Measurements from ENCODE around the gene SLC6A17.

The SLC6A17 gene

DNA sequence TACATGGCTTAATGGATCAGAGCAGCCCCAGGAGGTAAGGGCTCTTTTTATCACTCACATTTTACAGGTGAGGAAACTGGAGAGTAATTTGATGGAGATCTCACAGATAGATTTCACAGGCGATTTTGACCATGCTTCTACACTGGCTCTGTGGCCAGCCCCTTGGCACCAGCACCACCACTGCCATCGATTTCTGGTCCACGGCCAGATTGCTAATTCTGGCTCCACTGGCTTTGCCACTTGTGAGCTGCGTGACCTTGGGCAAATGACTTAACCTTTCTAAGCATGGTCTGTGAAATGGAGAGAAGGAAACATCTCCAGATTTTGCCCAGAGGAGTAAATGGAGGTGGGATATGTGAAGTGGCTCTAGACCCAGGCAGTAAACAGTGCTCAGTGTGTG, 92.4 kb downstream of the SLC6A17 start:
- Histone ChIP-seq H3K9me3 (ENCODE audit: control insufficient read depth in 2 of 2, low read length in 2 of 2) (no peaks in the 10 kb centered on the region), H3K4me1 (ENCODE audit: control insufficient read depth, insufficient read depth, low read length) (peaks cover 7% of the 10 kb centered on the region), H3K27ac (ENCODE audit: low read length) (no peak overlapping the region)

DNA sequence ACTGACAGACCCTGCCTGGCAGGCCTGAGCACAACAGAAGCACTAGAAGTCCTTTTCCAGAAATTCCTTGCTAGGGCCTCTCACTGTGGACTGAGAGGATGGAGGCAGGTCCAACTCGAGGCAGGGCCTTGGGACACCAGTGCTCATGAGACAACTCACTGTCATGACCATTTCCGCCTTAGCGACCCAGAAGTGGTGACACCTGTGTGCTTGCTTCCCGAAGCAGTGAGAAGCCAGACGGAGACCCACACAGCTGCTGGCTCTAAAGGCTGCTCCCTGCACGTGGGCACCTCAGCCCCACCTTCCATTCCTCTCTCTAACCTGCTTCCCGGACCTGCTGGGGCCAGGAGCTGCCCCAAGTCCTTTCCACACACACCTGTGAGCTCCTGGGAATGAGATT, 92.9 kb downstream of the SLC6A17 start:
- H3K9ac ChIP-seq (ENCODE audit: low read length in 2 of 2): no peak overlapping the region
- H3K9me3 ChIP-seq (ENCODE audit: control insufficient read depth in 2 of 2, low read length in 2 of 2): no peaks in the 10 kb centered on the region
- no peak overlapping the region for H3K27ac ChIP-seq (ENCODE audit: low read length)
- H3K4me3 ChIP-seq (ENCODE audit: low read length in 2 of 2): no peak overlapping the region
- no peaks in the 10 kb centered on the region for H3K27me3 ChIP-seq (ENCODE audit: control insufficient read depth in 1 of 2, insufficient read depth in 2 of 2, low read length in 2 of 2)
- H3K36me3 ChIP-seq (ENCODE audit: control insufficient read depth in 2 of 2, insufficient read depth in 2 of 2, low read length in 2 of 2): no peaks in the 10 kb centered on the region
- H3K4me1 ChIP-seq (ENCODE audit: control insufficient read depth, insufficient read depth, low read length): peaks cover 7% of the 10 kb centered on the region

More for the DNA sequence above, 92.4 kb downstream of the SLC6A17 start:
- Histone ChIP-seq H3K4me3 (ENCODE audit: low read length in 2 of 2) (no peak overlapping the region), H3K9ac (ENCODE audit: low read length in 2 of 2) (no peak overlapping the region), H3K27me3 (ENCODE audit: control insufficient read depth in 1 of 2, insufficient read depth in 2 of 2, low read length in 2 of 2) (no peaks in the 10 kb centered on the region), H3K36me3 (ENCODE audit: control insufficient read depth in 2 of 2, insufficient read depth in 2 of 2, low read length in 2 of 2) (no peaks in the 10 kb centered on the region)

DNA sequence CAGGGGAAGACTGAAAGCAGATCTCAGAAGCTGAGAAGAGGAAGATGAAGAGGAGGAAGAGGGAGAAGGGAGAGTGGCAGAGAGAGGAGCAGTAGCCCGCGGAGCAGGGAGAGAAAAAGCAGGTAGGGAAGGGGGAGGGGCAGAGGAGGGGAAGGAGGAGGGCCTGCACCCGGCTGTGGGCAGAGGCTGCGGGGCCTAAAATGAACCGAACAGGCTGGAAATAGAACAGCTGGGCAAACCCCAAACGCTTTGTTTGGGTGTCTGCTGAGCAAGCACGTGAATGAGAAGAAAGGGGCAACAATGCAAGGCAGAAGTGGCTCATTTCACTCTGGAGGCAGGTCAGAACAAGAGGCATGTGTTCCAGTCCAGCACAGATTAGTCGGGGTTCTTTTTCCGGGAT, 93.3 kb downstream of the SLC6A17 start:
- Histone ChIP-seq H3K36me3 (ENCODE audit: control insufficient read depth in 2 of 2, insufficient read depth in 2 of 2, low read length in 2 of 2) (no peaks in the 10 kb centered on the region), H3K27me3 (ENCODE audit: control insufficient read depth in 1 of 2, insufficient read depth in 2 of 2, low read length in 2 of 2) (no peaks in the 10 kb centered on the region), H3K27ac (ENCODE audit: low read length) (no peak overlapping the region), H3K4me3 (ENCODE audit: low read length in 2 of 2) (peak overlapping the region in 1 of 2 donors; percentile 15), H3K9me3 (ENCODE audit: control insufficient read depth in 2 of 2, low read length in 2 of 2) (no peaks in the 10 kb centered on the region), H3K4me1 (ENCODE audit: control insufficient read depth, insufficient read depth, low read length) (peaks cover 7% of the 10 kb centered on the region), H3K9ac (ENCODE audit: low read length in 2 of 2) (no peak overlapping the region)

DNA sequence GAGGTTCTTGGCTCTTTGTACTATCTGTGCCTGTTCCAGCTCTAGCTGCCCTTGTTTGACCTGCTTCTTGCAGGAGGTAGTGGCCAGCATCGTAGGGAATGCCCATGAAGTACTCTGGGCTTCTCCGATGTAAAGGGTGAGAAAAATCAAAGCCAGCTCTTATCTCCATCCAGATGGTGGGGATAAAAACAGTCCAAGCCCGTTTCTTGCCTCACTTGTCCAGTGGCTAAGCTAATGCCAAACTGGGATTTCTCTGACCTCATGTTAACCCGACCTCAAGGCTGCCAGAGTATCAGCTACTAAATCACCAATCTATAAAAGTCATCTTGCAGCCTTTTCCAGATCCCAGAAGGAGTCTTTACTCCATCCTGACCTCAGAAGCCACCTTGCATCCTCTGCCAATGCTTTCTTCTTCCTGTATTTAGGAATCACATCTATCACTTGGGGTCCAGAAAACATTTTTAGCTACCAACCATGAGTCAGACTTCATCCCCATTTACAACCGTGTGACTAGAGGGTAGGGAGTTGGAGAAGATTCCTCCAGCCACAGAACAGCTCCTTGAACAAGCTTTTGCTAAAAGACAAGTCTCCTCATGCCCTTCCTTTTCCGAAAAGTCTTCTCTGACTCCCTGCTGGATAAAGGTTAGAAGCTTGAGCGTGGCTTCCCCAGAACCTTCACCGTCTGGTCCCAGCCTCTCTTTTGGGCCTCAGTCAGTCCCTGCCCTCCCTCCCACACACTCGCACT, 95.8 kb downstream of the SLC6A17 start:
- Histone ChIP-seq H3K27ac (ENCODE audit: low read length) (no peak overlapping the region), H3K36me3 (ENCODE audit: control insufficient read depth in 2 of 2, insufficient read depth in 2 of 2, low read length in 2 of 2) (no peaks in the 10 kb centered on the region), H3K9ac (ENCODE audit: low read length in 2 of 2) (no peak overlapping the region), H3K4me1 (ENCODE audit: control insufficient read depth, insufficient read depth, low read length) (peaks cover 2% of the 10 kb centered on the region), H3K9me3 (ENCODE audit: control insufficient read depth in 2 of 2, low read length in 2 of 2) (no peaks in the 10 kb centered on the region), H3K4me3 (ENCODE audit: low read length in 2 of 2) (no peak overlapping the region), H3K27me3 (ENCODE audit: control insufficient read depth in 1 of 2, insufficient read depth in 2 of 2, low read length in 2 of 2) (peaks cover 0 to 2% of the 10 kb centered on the region in 2 donors)

DNA sequence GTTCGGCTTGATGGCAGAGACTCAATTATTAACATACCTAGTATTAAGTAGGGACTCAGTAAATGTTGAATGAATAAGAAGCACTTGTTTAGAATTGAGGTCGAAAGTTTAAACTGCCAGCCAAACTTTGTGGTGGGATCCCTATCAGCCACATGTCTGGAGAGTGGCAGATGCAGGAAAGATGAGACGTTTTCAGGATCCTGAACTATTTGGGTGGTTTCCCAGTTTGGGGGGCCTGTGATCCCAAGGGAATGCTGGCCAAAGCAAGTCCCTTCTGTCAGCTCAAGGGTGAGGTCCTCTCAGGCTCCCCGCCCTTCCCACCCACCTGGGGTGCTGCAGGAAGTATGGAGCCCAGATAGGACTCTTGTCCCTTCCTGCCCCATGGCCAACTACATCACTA, 98.5 kb downstream of the SLC6A17 start:
- Histone ChIP-seq H3K36me3 (ENCODE audit: control insufficient read depth in 2 of 2, insufficient read depth in 2 of 2, low read length in 2 of 2) (no peaks in the 10 kb centered on the region), H3K9me3 (ENCODE audit: control insufficient read depth in 2 of 2, low read length in 2 of 2) (no peaks in the 10 kb centered on the region), H3K4me1 (ENCODE audit: control insufficient read depth, insufficient read depth, low read length) (no peaks in the 10 kb centered on the region), H3K4me3 (ENCODE audit: low read length in 2 of 2) (no peak overlapping the region), H3K9ac (ENCODE audit: low read length in 2 of 2) (no peak overlapping the region), H3K27me3 (ENCODE audit: control insufficient read depth in 1 of 2, insufficient read depth in 2 of 2, low read length in 2 of 2) (peaks cover 0 to 2% of the 10 kb centered on the region in 2 donors), H3K27ac (ENCODE audit: low read length) (no peak overlapping the region)

DNA sequence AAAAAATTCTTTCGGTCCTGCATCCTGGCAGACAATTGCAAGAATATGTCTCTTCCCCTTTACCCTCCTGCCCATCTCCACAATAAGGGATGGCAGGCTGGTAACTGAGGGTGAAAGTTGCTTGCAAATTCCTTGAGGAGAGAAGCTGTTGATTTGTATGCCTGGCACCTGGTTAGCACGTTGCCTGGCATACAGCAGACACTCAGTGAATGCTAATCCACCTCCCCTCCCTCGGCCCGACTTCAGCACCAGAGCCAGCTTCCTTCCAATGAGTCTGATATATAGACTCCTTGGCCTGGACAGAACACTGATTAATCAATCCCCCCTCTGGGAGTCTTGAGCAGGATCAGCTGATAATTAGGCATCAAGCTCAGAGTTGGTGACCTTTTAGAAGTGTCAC, 99.0 kb downstream of the SLC6A17 start:
- peaks cover 0 to 2% of the 10 kb centered on the region in 2 donors for H3K27me3 ChIP-seq (ENCODE audit: control insufficient read depth in 1 of 2, insufficient read depth in 2 of 2, low read length in 2 of 2)
- H3K4me1 ChIP-seq (ENCODE audit: control insufficient read depth, insufficient read depth, low read length): no peaks in the 10 kb centered on the region
- H3K9ac ChIP-seq (ENCODE audit: low read length in 2 of 2): no peak overlapping the region
- no peak overlapping the region for H3K4me3 ChIP-seq (ENCODE audit: low read length in 2 of 2)
- H3K9me3 ChIP-seq (ENCODE audit: control insufficient read depth in 2 of 2, low read length in 2 of 2): no peaks in the 10 kb centered on the region
- no peaks in the 10 kb centered on the region for H3K36me3 ChIP-seq (ENCODE audit: control insufficient read depth in 2 of 2, insufficient read depth in 2 of 2, low read length in 2 of 2)
- no peak overlapping the region for H3K27ac ChIP-seq (ENCODE audit: low read length)

DNA sequence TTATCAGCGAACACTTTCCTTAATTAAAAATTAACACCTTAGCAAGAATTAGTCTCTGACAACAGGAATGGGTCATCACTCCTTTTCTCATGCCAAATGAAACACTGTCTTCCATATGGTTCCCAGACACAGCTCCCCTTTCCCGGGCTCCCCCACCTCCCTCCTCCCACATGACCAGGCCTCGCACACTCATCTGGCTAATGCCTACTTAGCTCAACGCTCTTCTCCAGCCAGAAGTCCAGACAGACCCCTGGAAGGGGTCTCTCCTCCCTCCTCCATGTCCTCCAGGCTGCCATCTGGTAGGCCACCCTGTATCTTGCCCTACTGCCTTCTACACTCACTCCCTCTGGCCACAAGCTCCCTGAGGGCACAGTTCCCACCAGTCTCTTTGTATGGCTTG, 99.7 kb downstream of the SLC6A17 start:
- Histone ChIP-seq H3K27ac (ENCODE audit: low read length) (no peak overlapping the region), H3K9me3 (ENCODE audit: control insufficient read depth in 2 of 2, low read length in 2 of 2) (no peaks in the 10 kb centered on the region), H3K27me3 (ENCODE audit: control insufficient read depth in 1 of 2, insufficient read depth in 2 of 2, low read length in 2 of 2) (peaks cover 0 to 2% of the 10 kb centered on the region in 2 donors), H3K9ac (ENCODE audit: low read length in 2 of 2) (no peak overlapping the region), H3K36me3 (ENCODE audit: control insufficient read depth in 2 of 2, insufficient read depth in 2 of 2, low read length in 2 of 2) (no peaks in the 10 kb centered on the region), H3K4me3 (ENCODE audit: low read length in 2 of 2) (no peak overlapping the region), H3K4me1 (ENCODE audit: control insufficient read depth, insufficient read depth, low read length) (no peaks in the 10 kb centered on the region)

DNA sequence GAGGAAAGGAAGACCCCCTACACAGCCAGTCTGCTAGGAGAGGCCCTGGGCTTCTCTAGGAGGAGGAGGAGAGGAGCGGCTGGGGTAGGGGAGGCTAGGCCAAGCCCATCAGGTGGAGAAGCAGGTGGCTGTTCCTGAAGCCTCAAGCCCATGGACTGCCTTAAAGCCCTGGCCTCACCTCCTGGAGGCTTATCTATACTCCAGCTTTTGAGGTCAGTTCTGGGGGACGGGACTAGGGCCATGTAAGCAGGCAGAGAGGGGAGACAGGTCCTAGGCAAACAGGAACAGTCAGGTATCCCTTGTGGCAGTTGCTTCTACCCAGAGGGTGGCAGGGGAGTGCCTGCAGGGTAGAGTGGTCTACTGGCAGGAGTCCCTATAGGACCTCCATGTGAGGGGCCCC, 100.5 kb downstream of the SLC6A17 start:
- H3K27ac ChIP-seq (ENCODE audit: low read length): no peak overlapping the region
- H3K9me3 ChIP-seq (ENCODE audit: control insufficient read depth in 2 of 2, low read length in 2 of 2): no peaks in the 10 kb centered on the region
- H3K36me3 ChIP-seq (ENCODE audit: control insufficient read depth in 2 of 2, insufficient read depth in 2 of 2, low read length in 2 of 2): no peaks in the 10 kb centered on the region
- H3K9ac ChIP-seq (ENCODE audit: low read length in 2 of 2): no peak overlapping the region
- no peak overlapping the region for H3K4me3 ChIP-seq (ENCODE audit: low read length in 2 of 2)
- no peaks in the 10 kb centered on the region for H3K4me1 ChIP-seq (ENCODE audit: control insufficient read depth, insufficient read depth, low read length)
- peaks cover 0 to 2% of the 10 kb centered on the region in 2 donors for H3K27me3 ChIP-seq (ENCODE audit: control insufficient read depth in 1 of 2, insufficient read depth in 2 of 2, low read length in 2 of 2)
